Sigmoid colon (tissue), 4 donors: ENCODE data around the gene SWAP70.

Experiments used
- CTCF ChIP-seq, 4 experiments: fragments of 450-650 bp in 3 of 4; fragments of 200-600 bp in 1 of 4; IDR thresholded peaks; one replicate each; pipeline ENCODE4 v1.5.1; 2016 to 2019; ENCODE audit warnings: antibody characterized with exemption in 4 of 4, mild to moderate bottlenecking in 3 of 4, moderate library complexity in 2 of 4
- EP300 ChIP-seq, 4 donors: sonication (generic); formaldehyde crosslinking; IDR thresholded peaks; one replicate each; pipeline ENCODE4 v1.6.1; 2017; ENCODE audit warnings: antibody characterized with exemption in 4 of 4
- POLR2A ChIP-seq, 2 donors: fragments of 450-650 bp; IDR thresholded peaks; one replicate each; pipeline ENCODE4 v1.6.1; 2016; ENCODE audit warnings: antibody characterized with exemption in 2 of 2, mild to moderate bottlenecking in 2 of 2, moderate library complexity in 2 of 2
- POLR2AphosphoS5 ChIP-seq, 4 donors: sonication (generic); formaldehyde crosslinking; IDR thresholded peaks; one replicate each; pipeline ENCODE4 v1.6.1; 2017; ENCODE audit warnings: antibody characterized with exemption in 4 of 4

DNA sequence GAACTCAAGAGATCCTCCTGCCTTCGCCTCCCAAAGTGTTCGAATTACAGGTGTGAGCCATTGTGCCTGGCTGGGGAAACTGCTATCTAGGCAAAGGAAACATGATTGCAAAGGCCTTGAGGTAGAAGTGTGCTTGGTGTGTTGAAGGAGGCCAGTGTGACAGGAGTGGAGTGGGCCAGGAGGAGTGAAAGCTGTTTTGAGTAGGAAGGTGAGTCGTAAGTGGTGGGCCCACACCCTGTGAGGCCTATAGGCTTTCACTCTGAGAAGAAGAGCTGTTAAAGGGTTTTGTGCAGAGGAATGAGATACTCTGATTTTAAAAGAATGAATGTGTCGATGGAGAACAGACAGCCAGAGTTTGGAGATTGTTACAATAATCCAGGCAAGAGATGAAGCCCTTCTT is 47.0 kb upstream of the SWAP70 start:
- TF ChIP-seq POLR2A (IDR thresholded peaks at IDR 0.05) (no peak), EP300 (IDR thresholded peaks at IDR 0.05) (no peak), CTCF (IDR thresholded peaks at IDR 0.05) (no peak), POLR2AphosphoS5 (IDR thresholded peaks at IDR 0.05) (no peak)
